Brain microvascular endothelial cell (primary cell): Measurements from ENCODE around the gene NCOA7.

Experiments
- DNase-seq: peaks from one replicate; pipeline ENCODE4 v3.0.0-alpha.2; 2020
- H3K27ac ChIP-seq: fragments of 250-450 bp; sonication (Bioruptor Pico); 2 replicates; pipeline ENCODE4 v1.5.1; 2020; ENCODE audit warnings: mild to moderate bottlenecking, moderate library complexity
- H3K27me3 ChIP-seq: fragments of 250-450 bp; sonication (Bioruptor Pico); replicated peaks from 2 replicates; pipeline ENCODE4 v1.5.1; 2020; ENCODE audit warnings: mild to moderate bottlenecking
- H3K36me3 ChIP-seq: fragments of 250-450 bp; sonication (Bioruptor Pico); replicated peaks from 2 replicates; pipeline ENCODE4 v1.5.1; 2020; ENCODE audit warnings: mild to moderate bottlenecking
- H3K4me3 ChIP-seq: 2 replicates; pipeline ENCODE4 v1.5.1; 2011; ENCODE audit warnings: low read depth, mild to moderate bottlenecking, control low read depth, low read length, moderate library complexity
- in situ Hi-C: cut with HindIII; loops from 2 replicates; pipeline ENCODE4 v1.10.0; 2017; ENCODE audit warnings: low sequenced_read_pairs, low pct_ligation_motif_present
- TF ChIP-seq, protein P1 (sequence below): IDR thresholded peaks from 2 replicates; pipeline ENCODE4 v1.5.1; 2011; ENCODE audit warnings: low read depth, mild to moderate bottlenecking, moderate library complexity, low read length, control low read depth, inconsistent platforms; ENCODE audit errors: missing control alignments

Gene NCOA7

DNA sequence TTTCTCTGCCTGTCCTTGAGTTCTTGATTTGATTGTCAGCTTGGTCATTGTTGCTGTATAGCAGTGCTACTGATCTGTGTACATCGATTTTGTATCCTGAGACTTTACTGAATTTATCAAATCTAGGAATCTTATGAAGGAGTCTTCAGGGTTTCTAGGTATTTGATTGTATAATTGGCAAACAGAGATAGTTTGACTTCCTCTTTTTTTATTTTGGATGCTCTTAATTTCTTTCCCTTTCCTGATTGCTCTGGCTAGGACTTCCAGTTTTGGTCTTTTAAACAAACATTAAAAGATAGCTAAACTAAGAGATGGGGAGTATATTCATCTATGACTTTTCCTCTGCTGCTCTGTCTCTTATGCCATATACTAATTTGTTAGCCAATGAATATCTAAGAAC, 62.4 kb downstream of the NCOA7 start:
- no peak for DNase-seq
- in situ Hi-C loops, result no loop called here
- TF ChIP-seq, protein P1, sequence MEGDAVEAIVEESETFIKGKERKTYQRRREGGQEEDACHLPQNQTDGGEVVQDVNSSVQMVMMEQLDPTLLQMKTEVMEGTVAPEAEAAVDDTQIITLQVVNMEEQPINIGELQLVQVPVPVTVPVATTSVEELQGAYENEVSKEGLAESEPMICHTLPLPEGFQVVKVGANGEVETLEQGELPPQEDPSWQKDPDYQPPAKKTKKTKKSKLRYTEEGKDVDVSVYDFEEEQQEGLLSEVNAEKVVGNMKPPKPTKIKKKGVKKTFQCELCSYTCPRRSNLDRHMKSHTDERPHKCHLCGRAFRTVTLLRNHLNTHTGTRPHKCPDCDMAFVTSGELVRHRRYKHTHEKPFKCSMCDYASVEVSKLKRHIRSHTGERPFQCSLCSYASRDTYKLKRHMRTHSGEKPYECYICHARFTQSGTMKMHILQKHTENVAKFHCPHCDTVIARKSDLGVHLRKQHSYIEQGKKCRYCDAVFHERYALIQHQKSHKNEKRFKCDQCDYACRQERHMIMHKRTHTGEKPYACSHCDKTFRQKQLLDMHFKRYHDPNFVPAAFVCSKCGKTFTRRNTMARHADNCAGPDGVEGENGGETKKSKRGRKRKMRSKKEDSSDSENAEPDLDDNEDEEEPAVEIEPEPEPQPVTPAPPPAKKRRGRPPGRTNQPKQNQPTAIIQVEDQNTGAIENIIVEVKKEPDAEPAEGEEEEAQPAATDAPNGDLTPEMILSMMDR, result no peak
- Histone ChIP-seq H3K36me3 (peaks cover 3% of the 10 kb centered on the region), H3K27me3 (no peaks in the 10 kb centered on the region), H3K27ac (no peak overlapping the region), H3K4me3 (no peak overlapping the region)

GRCh38 chr6:125853756-125854155, 63.0 kb downstream of the NCOA7 start:
- in situ Hi-C loops, result no loop called here
- Histone ChIP-seq H3K27ac (no peak overlapping the region), H3K4me3 (no peak overlapping the region), H3K27me3 (no peaks in the 10 kb centered on the region), H3K36me3 (peaks cover 3% of the 10 kb centered on the region)
- TF ChIP-seq, protein P1, result no peak
- DNase-seq, result no peak

GRCh38 chr6:125854355-125854754, 63.6 kb downstream of the NCOA7 start:
- TF ChIP-seq, protein P1, result no peak
- no peak for DNase-seq

DNA sequence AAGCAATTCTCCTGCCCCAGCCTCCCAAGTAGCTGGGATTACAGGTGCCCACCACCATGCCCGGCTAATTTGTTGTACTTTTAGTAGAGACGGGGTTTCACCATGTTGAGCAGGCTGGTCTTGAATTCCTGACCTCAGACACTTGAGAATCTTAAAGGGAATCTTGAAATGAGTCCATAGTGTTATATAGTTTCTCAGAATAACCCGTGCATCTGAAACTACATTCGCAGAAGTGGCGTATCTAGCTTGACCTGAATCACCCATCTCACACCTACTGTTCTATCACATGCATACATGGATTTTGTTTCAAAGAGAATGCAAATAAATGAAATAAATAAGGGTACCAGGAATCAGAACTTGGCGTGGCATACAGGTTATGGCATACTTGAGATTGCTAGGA, 65.0 kb downstream of the NCOA7 start:
- no peak for DNase-seq
- Histone ChIP-seq H3K27ac (no peak overlapping the region), H3K36me3 (peaks cover 3% of the 10 kb centered on the region), H3K27me3 (no peaks in the 10 kb centered on the region), H3K4me3 (no peak overlapping the region)
- TF ChIP-seq, protein P1, result no peak
- in situ Hi-C loops, result no loop called here

More at GRCh38 chr6:125854355-125854754, 63.6 kb downstream of the NCOA7 start:
- Histone ChIP-seq H3K27ac (no peak overlapping the region), H3K36me3 (peaks cover 3% of the 10 kb centered on the region), H3K27me3 (no peaks in the 10 kb centered on the region), H3K4me3 (no peak overlapping the region)
- in situ Hi-C loops, result no loop called here

- Histone ChIP-seq H3K4me3 (no peak overlapping the region), H3K27me3 (no peaks in the 10 kb centered on the region), H3K27ac (no peak overlapping the region), H3K36me3 (peaks cover 3% of the 10 kb centered on the region)
- no peak for DNase-seq
- in situ Hi-C loops, result no loop called here
- TF ChIP-seq, protein P1, result no peak
Measured at GRCh38 chr6:125857846-125858245, 67.1 kb downstream of the NCOA7 start.
